IMR-90 (cell line): ENCODE measurements around the gene MCTP1. TPM values are rescaled to one million over a fixed set of nuclear protein-coding genes. Genes with fewer than 3 reads are reported as not detected.

Source experiments
- ATAC-seq: fragments of 200-7000 bp; cut with Tn5 transposase; 2 replicates; pipeline ENCODE4 v1.9.1; 2020; ENCODE audit warnings: low read depth, mild to moderate bottlenecking, moderate library complexity
- BruUV-seq: library from RNA; stranded (reverse); fragments of 400-500 nt; replicated peaks from 2 replicates; lab custom pipeline; 2021; lab: Mats Ljungman, UMichigan
- CTCF ChIA-PET: fragments of 300-600 bp; formaldehyde crosslinking; extraction: SDS; loops from one replicate; lab custom pipeline; 2021; ENCODE audit warnings: antibody characterized with exemption; lab: Yijun Ruan, JAX
- POLR2A ChIA-PET: fragments of 300-600 bp; sonication (Branson Sonifier 250); formaldehyde crosslinking; loops from one replicate; lab custom pipeline; 2022; ENCODE audit warnings: antibody characterized with exemption; ENCODE audit not compliant: unreplicated experiment; lab: Charles Lee
- DNase-seq: peaks from one replicate; pipeline ENCODE4 v3.0.0; 2013
- H2AFZ ChIP-seq: replicated peaks from 2 replicates; pipeline ENCODE3; 2013; ENCODE audit warnings: low read length, mild to moderate bottlenecking; ENCODE audit not compliant: poor library complexity
- H2AK5ac ChIP-seq: 2 replicates; pipeline ENCODE4 v1.6.1; 2013; ENCODE audit warnings: low read depth, low read length, inconsistent platforms
- H2AK9ac ChIP-seq: replicated peaks from 2 replicates; pipeline ENCODE3; 2013; ENCODE audit warnings: mild to moderate bottlenecking, low read depth, low read length, moderate library complexity; ENCODE audit not compliant: poor library complexity
- H2BK120ac ChIP-seq: 2 replicates; pipeline ENCODE4 v1.6.1; 2013; ENCODE audit warnings: low read depth, low read length, inconsistent platforms
- H2BK15ac ChIP-seq: 3 replicates; pipeline ENCODE4 v1.6.1; 2013; ENCODE audit warnings: low read depth, low read length, inconsistent platforms
- H2BK20ac ChIP-seq: 2 replicates; pipeline ENCODE4 v1.6.1; 2013; ENCODE audit warnings: low read depth, mild to moderate bottlenecking, inconsistent platforms, low read length, moderate library complexity
- H2BK5ac ChIP-seq: 2 replicates; pipeline ENCODE4 v1.6.1; 2013; ENCODE audit warnings: mild to moderate bottlenecking, low read depth, low read length, inconsistent platforms; ENCODE audit not compliant: poor library complexity, severe bottlenecking
- H3K14ac ChIP-seq: replicated peaks from 2 replicates; pipeline ENCODE4 v1.6.1; 2013; ENCODE audit warnings: low read depth, low read length, inconsistent platforms
- H3K18ac ChIP-seq: 2 replicates; pipeline ENCODE4 v1.6.1; 2013; ENCODE audit warnings: low read depth, low read length, control low read depth
- H3K23ac ChIP-seq: 2 replicates; pipeline ENCODE4 v1.6.1; 2013; ENCODE audit warnings: low read depth, low read length, inconsistent platforms
- H3K27ac ChIP-seq: 2 replicates; pipeline ENCODE4 v1.5.1; 2013; ENCODE audit warnings: mild to moderate bottlenecking, control low read depth, low read length; ENCODE audit not compliant: insufficient read depth
- H3K27me3 ChIP-seq: 2 replicates; pipeline ENCODE4 v1.6.1; 2013; ENCODE audit warnings: low read length; ENCODE audit not compliant: control insufficient read depth, insufficient read depth
- H3K36me3 ChIP-seq: 2 replicates; pipeline ENCODE4 v1.6.1; 2013; ENCODE audit warnings: low read length, mixed read lengths; ENCODE audit not compliant: control insufficient read depth, insufficient read depth
- H3K4ac ChIP-seq: 2 replicates; pipeline ENCODE4 v1.6.1; 2013; ENCODE audit warnings: low read depth, low read length, inconsistent platforms
- H3K4me1 ChIP-seq: 2 replicates; pipeline ENCODE4 v1.6.1; 2013; ENCODE audit warnings: low read length, mixed read lengths; ENCODE audit not compliant: control insufficient read depth, insufficient read depth
- H3K4me2 ChIP-seq: 2 replicates; pipeline ENCODE4 v1.6.1; 2013; ENCODE audit warnings: low read depth, mild to moderate bottlenecking, control low read depth, low read length, moderate library complexity
- H3K4me3 ChIP-seq: 2 replicates; pipeline ENCODE4 v1.5.1; 2013; ENCODE audit warnings: low read depth, mild to moderate bottlenecking, control low read depth, low read length, moderate library complexity; ENCODE audit not compliant: insufficient read depth
- H3K56ac ChIP-seq: 2 replicates; pipeline ENCODE4 v1.6.1; 2013; ENCODE audit warnings: low read length, inconsistent platforms; ENCODE audit not compliant: insufficient read depth; ENCODE audit errors: extremely low read depth
- H3K79me1 ChIP-seq, 2 experiments: 2 replicates each; pipeline ENCODE4 v1.6.1; 2013; ENCODE audit warnings: low read length in 2 of 2, inconsistent platforms in 1 of 2, low read depth in 1 of 2
- H3K9ac ChIP-seq: 2 replicates; pipeline ENCODE4 v1.6.1; 2013; ENCODE audit warnings: low read depth, low read length, control low read depth
- H3K9me1 ChIP-seq: 2 replicates; pipeline ENCODE4 v1.6.1; 2013; ENCODE audit warnings: low read length, inconsistent platforms; ENCODE audit not compliant: insufficient read depth
- H3K9me3 ChIP-seq: 2 replicates; pipeline ENCODE4 v1.6.1; 2013; ENCODE audit warnings: low read length; ENCODE audit not compliant: control insufficient read depth, insufficient read depth
- H4K20me1 ChIP-seq: 2 replicates; pipeline ENCODE4 v1.6.1; 2013; ENCODE audit warnings: low read length, inconsistent platforms; ENCODE audit not compliant: insufficient read depth
- H4K5ac ChIP-seq: 2 replicates; pipeline ENCODE4 v1.6.1; 2013; ENCODE audit warnings: mild to moderate bottlenecking, low read depth, low read length, control low read depth
- H4K8ac ChIP-seq, 2 experiments: 2 replicates each; pipeline ENCODE4 v1.6.1; 2013; ENCODE audit warnings: low read depth in 2 of 2, low read length in 2 of 2, control low read depth in 1 of 2, inconsistent platforms in 1 of 2
- H4K91ac ChIP-seq: 2 replicates; pipeline ENCODE4 v1.6.1; 2013; ENCODE audit warnings: low read depth, low read length, inconsistent platforms; ENCODE audit not compliant: insufficient read depth
- BHLHE40 ChIP-seq: fragments of 150-350 bp; IDR thresholded peaks from 2 replicates; pipeline ENCODE4 v1.6.1; 2016; ENCODE audit warnings: mild to moderate bottlenecking, low read depth, low read length
- CEBPB ChIP-seq: IDR thresholded peaks from 2 replicates; pipeline ENCODE4 v1.6.1; 2012; ENCODE audit warnings: low read depth, low read length, improper control_type of control experiment
- CHD1 ChIP-seq: IDR thresholded peaks from 2 replicates; pipeline ENCODE4 v1.6.1; 2012; ENCODE audit warnings: low read depth, low read length, improper control_type of control experiment
- CTCF ChIP-seq: conservative IDR thresholded peaks from 2 replicates; pipeline ENCODE4 v1.5.1; 2012; ENCODE audit warnings: mild to moderate bottlenecking, low read depth, low read length, improper control_type of control experiment
- ELK1 ChIP-seq: fragments of 150-350 bp; IDR thresholded peaks from 2 replicates; pipeline ENCODE4 v1.6.1; 2016; ENCODE audit warnings: low read depth, mild to moderate bottlenecking, low read length, moderate library complexity, borderline replicate concordance
- FOS ChIP-seq: fragments of 150-350 bp; IDR thresholded peaks from 2 replicates; pipeline ENCODE4 v1.6.1; 2016; ENCODE audit warnings: low read depth, low read length
- MAFK ChIP-seq: IDR thresholded peaks from 2 replicates; pipeline ENCODE4 v1.6.1; 2012; ENCODE audit warnings: low read depth, low read length, improper control_type of control experiment
- MAZ ChIP-seq: IDR thresholded peaks from 2 replicates; pipeline ENCODE4 v1.6.1; 2012; ENCODE audit warnings: low read depth, mild to moderate bottlenecking, low read length, improper control_type of control experiment, moderate library complexity, borderline replicate concordance
- MXI1 ChIP-seq: IDR thresholded peaks from 2 replicates; pipeline ENCODE4 v1.6.1; 2012; ENCODE audit warnings: low read depth, mild to moderate bottlenecking, low read length, moderate library complexity, borderline replicate concordance
- NFE2L2 ChIP-seq: fragments of 150-350 bp; IDR thresholded peaks from 2 replicates; pipeline ENCODE4 v1.6.1; 2016; ENCODE audit warnings: low read depth, mild to moderate bottlenecking, low read length
- POLR2A ChIP-seq: IDR thresholded peaks from 2 replicates; pipeline ENCODE4 v1.6.1; 2012; ENCODE audit warnings: mild to moderate bottlenecking, low read depth, low read length
- RAD21 ChIP-seq: IDR thresholded peaks from 2 replicates; pipeline ENCODE4 v1.6.1; 2012; ENCODE audit warnings: low read length, improper control_type of control experiment
- RCOR1 ChIP-seq: IDR thresholded peaks from 2 replicates; pipeline ENCODE4 v1.6.1; 2012; ENCODE audit warnings: mild to moderate bottlenecking, low read length, improper control_type of control experiment; ENCODE audit not compliant: insufficient replicate concordance
- RFX5 ChIP-seq: IDR thresholded peaks from 2 replicates; pipeline ENCODE4 v1.8.0; 2012; ENCODE audit warnings: low read depth, mild to moderate bottlenecking, low read length, moderate library complexity
- SMC3 ChIP-seq: fragments of 150-350 bp; IDR thresholded peaks from 2 replicates; pipeline ENCODE4 v1.6.1; 2016; ENCODE audit warnings: low read depth, mild to moderate bottlenecking, antibody characterized with exemption, low read length, moderate library complexity
- USF2 ChIP-seq: fragments of 150-350 bp; IDR thresholded peaks from 2 replicates; pipeline ENCODE4 v1.6.1; 2017; ENCODE audit warnings: mild to moderate bottlenecking, antibody characterized with exemption, low read length, low read depth
- dilution Hi-C: fragments of 300-500 bp; cut with HindIII; formaldehyde crosslinking; loops from one replicate; pipeline ENCODE4 v1.14.3; 2018; ENCODE audit warnings: low sequenced_read_pairs; ENCODE audit not compliant: unreplicated experiment
- in situ Hi-C: fragments of 300-500 bp; cut with MboI; formaldehyde crosslinking; loops from 3 replicates; pipeline ENCODE4 v1.14.3; 2019; ENCODE audit warnings: low sequenced_read_pairs, inconsistent platforms, mixed read lengths
- intact Hi-C: fragments of 100-400 bp; cut with micrococcal nuclease; formaldehyde crosslinking; loops from 2 replicates; pipeline ENCODE4 v1.10.0; 2022
- polyA plus RNA-seq, 3 experiments: library from polyadenylated mRNA; depleted of rRNA; stranded (reverse); fragments of >200 nt; gene quantifications; 2 replicates each; pipeline ENCODE4 v1.2.3, GENCODE V29; 2012; ENCODE audit warnings: low replicate concordance in 1 of 3
- total RNA-seq: library from RNA; depleted of rRNA; stranded (reverse); fragments of >200 nt; gene quantifications from 2 replicates; pipeline ENCODE4 v1.2.3, GENCODE V29; 2012

MCTP1 gene
- total and polyA plus RNA-seq, 2 of the 4 experiments (the other 2 are of a cell fraction) = 0.21 TPM; not detected in 1

- no peak overlapping the region for H2BK20ac ChIP-seq
- H3K9me1 ChIP-seq = no peaks in the 10 kb centered on the region
- TF ChIP-seq RAD21 = no peak
- no peak for TF ChIP-seq RFX5
- no peak for TF ChIP-seq MXI1
- TF ChIP-seq NFE2L2 = no peak
- no peak for TF ChIP-seq RCOR1
- no peak for TF ChIP-seq BHLHE40
- TF ChIP-seq FOS = no peak
- TF ChIP-seq MAZ = no peak
- TF ChIP-seq CHD1 = no peak
- TF ChIP-seq POLR2A = no peak
- TF ChIP-seq MAFK = no peak
- TF ChIP-seq CTCF = no peak
- no peak for TF ChIP-seq SMC3
- TF ChIP-seq ELK1 = no peak
- TF ChIP-seq CEBPB = no peak
- TF ChIP-seq USF2 = no peak
- H3K14ac ChIP-seq = no peak overlapping the region
- no TSS peak for BruUV-seq
- no peaks in the 10 kb centered on the region for H4K20me1 ChIP-seq
- ChIA-PET POLR2A (no interaction called here), CTCF (interaction anchor here (0.6 kb wide), 1 partner anchor 46 kb away, joined by 3 read pairs; no protein-coding TSS in a partner anchor)
- H2BK5ac ChIP-seq = no peak overlapping the region
- H3K4ac ChIP-seq = no peak overlapping the region
- H3K4me3 ChIP-seq = no peak overlapping the region
- in situ Hi-C loops = no loop called here
- H2BK120ac ChIP-seq = no peak overlapping the region
- H3K79me1 ChIP-seq = no peaks in the 10 kb centered on the region
- H3K27me3 ChIP-seq = no peaks in the 10 kb centered on the region
- no peak overlapping the region for H4K8ac ChIP-seq
- DNase-seq = no peak
- no peak overlapping the region for H3K56ac ChIP-seq
- H3K9ac ChIP-seq = no peak overlapping the region
- no peak overlapping the region for H3K23ac ChIP-seq
- no peak overlapping the region for H4K91ac ChIP-seq
- H2BK15ac ChIP-seq = no peak overlapping the region
- intact Hi-C loops = loop anchor here (5.0 kb wide), 1 partner anchor 74 kb away; no protein-coding TSS in a partner anchor
- H3K27ac ChIP-seq = no peak overlapping the region
- no peaks in the 10 kb centered on the region for H3K4me1 ChIP-seq
- ATAC-seq = no peak
- H3K18ac ChIP-seq = no peak overlapping the region
- dilution Hi-C loops = no loop called here
- H2AK9ac ChIP-seq = no peak overlapping the region
- no peak overlapping the region for H3K4me2 ChIP-seq
- H2AK5ac ChIP-seq = no peak overlapping the region
- H2AFZ ChIP-seq = no peak overlapping the region
- no peaks in the 10 kb centered on the region for H3K9me3 ChIP-seq
- no peak overlapping the region for H4K5ac ChIP-seq
- no peaks in the 10 kb centered on the region for H3K36me3 ChIP-seq
These were observed 378.1 kb downstream of the MCTP1 start for GRCh38 chr5:94906750-94907149.
